HS-27A (cell line): ENCODE data around the gene GJC2.

Experiments
- DNase-seq: peaks from one replicate; pipeline ENCODE4 v3.0.0-alpha.2; 2012; ENCODE audit warnings: low read depth, missing footprints

Gene GJC2

GRCh38 chr1:228194921-228195812 lies 45.4 kb downstream of the GJC2 start:
- DNase-seq = no peak

GRCh38 chr1:228197555-228198147 lies 47.9 kb downstream of the GJC2 start:
- no peak for DNase-seq

DNA sequence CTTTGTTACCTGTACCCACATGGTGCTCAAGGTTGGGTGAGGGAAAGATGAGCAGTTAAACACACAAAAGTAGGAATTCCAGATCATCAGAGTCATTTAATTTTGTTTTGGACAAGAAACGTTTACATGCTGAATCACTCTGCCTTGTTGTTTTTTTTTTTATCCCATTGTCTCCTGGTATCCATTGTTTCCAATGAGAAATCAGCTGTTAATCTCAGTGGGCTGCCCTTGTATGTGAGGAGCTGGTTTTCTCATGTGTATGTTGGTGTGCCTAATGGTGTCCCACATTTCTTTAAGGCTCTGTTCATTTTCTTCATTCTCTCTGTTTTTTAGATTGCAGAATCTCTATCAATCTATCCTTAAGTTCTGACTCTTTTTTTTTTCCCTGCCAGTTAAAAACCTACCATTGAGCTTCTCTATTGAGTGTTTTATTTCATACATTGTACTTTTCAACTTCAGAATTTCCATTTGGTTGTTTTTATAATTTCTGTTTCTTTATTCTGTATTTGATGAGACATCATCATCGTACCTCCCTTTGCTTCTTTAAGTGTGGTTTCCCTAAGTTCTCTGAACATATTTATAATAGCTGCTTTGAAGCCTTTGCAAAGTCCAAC lies 49.4 kb downstream of the GJC2 start:
- no peak for DNase-seq

DNA sequence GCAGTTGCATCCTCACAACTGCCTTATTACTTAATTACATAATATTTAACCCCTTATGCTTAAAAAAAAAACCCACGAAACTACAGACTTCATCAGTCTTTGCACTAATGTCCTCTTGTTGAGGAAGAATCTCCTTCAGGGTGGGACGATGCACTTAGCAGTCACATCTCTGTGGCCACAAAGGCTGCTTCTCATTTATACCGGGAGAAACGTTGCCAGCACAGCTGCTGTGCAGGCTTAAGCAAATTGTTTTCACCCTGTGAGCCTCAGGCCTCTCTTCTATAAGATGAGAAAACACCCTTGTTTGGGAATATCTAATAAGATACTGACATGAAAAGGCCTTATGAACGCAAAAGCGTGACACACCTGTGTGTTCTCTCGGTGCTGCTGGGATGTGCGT lies 55.2 kb downstream of the GJC2 start:
- DNase-seq = no peak

- no peak for DNase-seq
These were observed 56.1 kb downstream of the GJC2 start for GRCh38 chr1:228205526-228206436.

- DNase-seq = no peak
These were observed 57.0 kb downstream of the GJC2 start for GRCh38 chr1:228206582-228207351.

DNA sequence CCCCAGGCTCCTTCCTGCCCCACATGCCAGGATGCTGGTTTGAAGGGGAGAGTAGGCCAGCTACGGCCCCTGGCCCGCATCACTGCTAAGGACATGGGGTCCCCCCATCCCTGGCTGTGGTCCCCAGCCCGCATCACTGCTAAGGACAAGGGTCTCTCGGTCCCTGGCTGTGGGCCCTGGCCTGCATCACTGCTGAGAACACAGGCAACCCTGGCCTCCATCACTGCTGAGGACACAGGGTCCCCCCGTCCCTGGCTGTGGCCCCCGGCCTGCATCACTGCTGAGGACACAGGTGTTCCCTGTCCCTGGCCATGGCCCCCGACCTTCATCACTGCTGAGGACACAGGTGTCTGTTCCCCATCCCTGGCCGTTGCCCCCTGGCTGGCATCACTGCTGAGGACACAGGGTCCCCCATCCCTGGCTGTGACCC lies 57.7 kb downstream of the GJC2 start:
- no peak for DNase-seq

DNA sequence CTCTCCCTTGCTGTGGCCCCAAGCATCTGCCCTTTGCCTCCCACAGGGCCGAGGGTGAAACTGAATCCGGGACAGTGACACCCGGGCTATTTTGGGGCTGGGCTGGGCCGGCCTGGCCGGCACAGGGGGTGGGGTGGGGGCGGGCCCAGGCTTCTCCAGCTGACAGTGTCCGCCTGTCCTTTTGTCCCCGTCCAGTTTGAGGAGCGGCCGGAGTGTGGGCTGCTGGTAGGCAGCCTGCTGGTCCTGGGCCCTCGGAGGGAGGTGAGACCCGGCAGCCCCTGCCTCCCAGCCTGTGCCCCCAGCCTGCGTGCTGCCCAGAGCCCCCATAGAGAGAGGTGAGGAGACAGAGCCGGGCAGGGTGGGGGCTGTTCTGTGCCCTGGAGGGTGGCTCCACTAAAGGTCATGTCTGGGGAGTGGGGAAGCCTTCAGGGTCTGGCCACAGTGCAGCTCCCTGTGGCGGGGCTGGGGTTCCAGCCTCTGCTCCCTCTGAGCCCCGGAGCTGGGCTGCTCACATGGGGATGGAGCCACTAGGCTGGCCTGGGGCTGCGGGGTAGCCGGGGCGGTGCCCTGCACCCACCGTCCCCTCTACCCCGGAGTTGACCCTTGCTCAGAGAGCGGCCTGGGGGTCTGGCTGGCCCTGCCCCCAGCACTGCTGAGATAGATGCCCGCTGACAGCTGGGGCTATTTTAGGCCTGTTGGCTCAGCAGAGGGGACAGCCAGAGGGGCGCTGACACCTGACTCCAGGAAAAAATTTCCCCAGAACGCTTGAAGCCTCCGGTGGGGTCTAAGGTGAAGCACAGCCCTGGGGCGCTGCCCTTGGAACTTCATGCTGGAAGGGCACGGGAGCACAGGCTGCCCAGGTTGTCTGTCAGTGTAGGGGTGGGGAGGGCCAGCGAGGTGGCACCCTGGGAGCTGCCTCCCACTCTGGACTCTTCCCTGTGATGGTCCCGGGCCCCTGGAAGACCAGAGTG lies 58.4 kb downstream of the GJC2 start, which contains the start of gene OBSCN:
Gene OBSCN, plus strand, starts transcription at position 194 of the 971 bp plus-strand sequence. CDS start 3,740 bp downstream, outside the sequence.
- DNase-seq = no peak

- DNase-seq = no peak
These were observed 59.3 kb downstream of the GJC2 start for GRCh38 chr1:228208831-228209551.
